Measurements from ENCODE around the gene MCM8. TPM values are rescaled to one million over a fixed set of nuclear protein-coding genes. Genes with fewer than 3 reads are reported as not detected.

The MCM8 gene
- total RNA-seq, 3 donors from 2014 or later, result 5.9 to 9.7 (median 6.7) TPM

DNA sequence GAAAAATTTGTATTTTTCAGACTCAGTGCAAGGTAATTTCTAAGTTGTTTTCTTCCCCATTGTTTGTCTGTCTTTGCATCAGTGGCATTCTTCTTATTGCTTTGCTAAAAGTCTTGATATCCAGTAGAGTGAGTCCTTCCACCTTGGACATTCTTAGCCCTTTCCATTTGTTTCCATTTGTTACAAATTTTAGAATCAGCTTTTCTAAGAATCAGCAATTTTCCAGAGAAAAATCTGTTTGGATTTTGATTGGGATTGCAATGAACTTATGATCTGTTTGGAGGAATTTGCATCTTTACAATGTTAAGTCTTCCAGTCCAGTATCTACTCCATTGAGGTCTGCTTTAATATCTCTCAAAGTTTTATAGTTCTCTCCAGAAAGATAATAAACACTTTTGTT, 67.0 kb downstream of the MCM8 start:
- H3K4me1 ChIP-seq, result no peaks in the 10 kb centered on the region
- intact Hi-C loops (cut with DNase I; ENCODE audit: low total_unique reads), result no loop called here
- H3K27ac ChIP-seq, result no peak overlapping the region
- no peaks in the 10 kb centered on the region for H3K9me3 ChIP-seq
- H3K36me3 ChIP-seq, result peaks cover 5% of the 10 kb centered on the region
- H3K4me3 ChIP-seq, result no peak overlapping the region
- no peaks in the 10 kb centered on the region for H3K27me3 ChIP-seq
- no peak for TF ChIP-seq POLR2AphosphoS5 (IDR thresholded peaks at IDR 0.05)
- TF ChIP-seq, protein P1, sequence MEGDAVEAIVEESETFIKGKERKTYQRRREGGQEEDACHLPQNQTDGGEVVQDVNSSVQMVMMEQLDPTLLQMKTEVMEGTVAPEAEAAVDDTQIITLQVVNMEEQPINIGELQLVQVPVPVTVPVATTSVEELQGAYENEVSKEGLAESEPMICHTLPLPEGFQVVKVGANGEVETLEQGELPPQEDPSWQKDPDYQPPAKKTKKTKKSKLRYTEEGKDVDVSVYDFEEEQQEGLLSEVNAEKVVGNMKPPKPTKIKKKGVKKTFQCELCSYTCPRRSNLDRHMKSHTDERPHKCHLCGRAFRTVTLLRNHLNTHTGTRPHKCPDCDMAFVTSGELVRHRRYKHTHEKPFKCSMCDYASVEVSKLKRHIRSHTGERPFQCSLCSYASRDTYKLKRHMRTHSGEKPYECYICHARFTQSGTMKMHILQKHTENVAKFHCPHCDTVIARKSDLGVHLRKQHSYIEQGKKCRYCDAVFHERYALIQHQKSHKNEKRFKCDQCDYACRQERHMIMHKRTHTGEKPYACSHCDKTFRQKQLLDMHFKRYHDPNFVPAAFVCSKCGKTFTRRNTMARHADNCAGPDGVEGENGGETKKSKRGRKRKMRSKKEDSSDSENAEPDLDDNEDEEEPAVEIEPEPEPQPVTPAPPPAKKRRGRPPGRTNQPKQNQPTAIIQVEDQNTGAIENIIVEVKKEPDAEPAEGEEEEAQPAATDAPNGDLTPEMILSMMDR (IDR thresholded peaks at IDR 0.05), result no peak
- TF ChIP-seq POLR2A (IDR thresholded peaks at IDR 0.05), result no peak
- no peak for DNase-seq (ENCODE audit: low spot score in 2 of 2)

DNA sequence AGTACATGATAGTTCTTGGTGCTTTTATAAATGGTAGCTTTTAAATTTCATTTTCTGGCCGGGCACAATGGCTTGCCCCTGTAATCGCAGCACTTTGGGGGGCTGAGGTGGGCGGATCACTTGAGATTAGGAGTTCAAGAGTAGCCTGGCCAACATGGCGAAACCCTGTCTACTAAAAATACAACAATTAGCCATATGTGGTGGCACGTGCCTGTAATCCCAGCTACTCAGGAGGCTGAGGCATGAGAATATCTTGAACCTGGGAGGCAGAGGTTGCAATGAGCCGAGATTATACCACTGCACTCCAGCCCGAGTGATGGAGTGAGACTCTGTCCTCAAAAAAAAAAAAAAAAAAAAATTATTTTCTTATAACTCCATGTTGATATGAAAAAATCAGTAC, 67.4 kb downstream of the MCM8 start:
- no peak for TF ChIP-seq POLR2A (IDR thresholded peaks at IDR 0.05)
- TF ChIP-seq, protein P1 (IDR thresholded peaks at IDR 0.05), result no peak
- no peak for TF ChIP-seq POLR2AphosphoS5 (IDR thresholded peaks at IDR 0.05)
- no peaks in the 10 kb centered on the region for H3K9me3 ChIP-seq
- intact Hi-C loops (cut with DNase I; ENCODE audit: low total_unique reads), result no loop called here
- peaks cover 5% of the 10 kb centered on the region for H3K36me3 ChIP-seq
- no peaks in the 10 kb centered on the region for H3K27me3 ChIP-seq
- no peak overlapping the region for H3K4me3 ChIP-seq
- no peaks in the 10 kb centered on the region for H3K4me1 ChIP-seq
- no peak for DNase-seq (ENCODE audit: low spot score in 2 of 2)
- no peak overlapping the region for H3K27ac ChIP-seq

DNA sequence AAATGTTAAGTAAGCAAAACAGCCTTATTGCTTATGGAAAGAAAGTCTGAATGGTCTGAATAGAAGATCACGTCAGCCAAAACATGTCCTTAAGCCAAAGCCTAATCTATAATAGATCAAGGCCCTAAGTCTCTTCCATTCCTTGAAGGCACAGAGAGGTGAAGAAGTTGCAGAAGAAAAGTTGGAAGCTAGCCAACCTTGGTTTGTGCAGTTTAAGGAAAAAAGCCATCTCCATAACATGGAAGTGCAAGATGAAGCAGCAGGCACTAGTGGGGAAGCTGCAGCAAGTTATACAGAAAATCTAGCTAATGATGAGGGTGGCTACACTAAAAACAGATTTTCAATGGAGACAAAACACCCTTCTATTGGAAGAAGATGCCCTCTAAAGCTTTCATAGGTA, 74.3 kb downstream of the MCM8 start:
- no peaks in the 10 kb centered on the region for H3K27me3 ChIP-seq
- DNase-seq (ENCODE audit: low spot score in 2 of 2), result no peak
- intact Hi-C loops (cut with DNase I; ENCODE audit: low total_unique reads), result no loop called here
- H3K27ac ChIP-seq, result no peak overlapping the region
- no peak overlapping the region for H3K4me3 ChIP-seq
- H3K9me3 ChIP-seq, result peaks cover 0 to 7% of the 10 kb centered on the region in 2 donors
- TF ChIP-seq, protein P1 (IDR thresholded peaks at IDR 0.05), result no peak
- TF ChIP-seq POLR2A (IDR thresholded peaks at IDR 0.05) (no peak), POLR2AphosphoS5 (IDR thresholded peaks at IDR 0.05) (no peak)
- no peaks in the 10 kb centered on the region for H3K36me3 ChIP-seq
- no peaks in the 10 kb centered on the region for H3K4me1 ChIP-seq

DNA sequence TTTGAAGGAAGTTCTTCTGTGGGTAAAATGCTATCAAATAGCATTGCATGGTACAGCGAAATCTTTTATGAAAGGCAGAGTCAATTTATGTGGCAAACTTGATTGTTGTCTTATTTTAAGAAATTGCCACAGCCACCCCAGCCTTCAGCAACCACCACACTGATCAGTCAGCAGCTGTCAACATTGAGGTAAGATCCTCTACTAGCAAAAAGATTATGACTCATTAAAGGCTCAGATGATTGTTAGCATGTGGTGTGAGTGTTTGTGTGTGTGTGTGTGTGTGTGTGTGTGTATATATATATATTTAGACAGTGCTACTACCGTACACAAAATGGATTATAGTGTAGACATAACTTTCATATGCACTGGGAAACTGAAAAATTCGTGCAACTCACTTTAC, 75.6 kb downstream of the MCM8 start:
- no peaks in the 10 kb centered on the region for H3K36me3 ChIP-seq
- intact Hi-C loops (cut with DNase I; ENCODE audit: low total_unique reads), result no loop called here
- H3K4me3 ChIP-seq, result no peak overlapping the region
- DNase-seq (ENCODE audit: low spot score in 2 of 2), result no peak
- no peaks in the 10 kb centered on the region for H3K27me3 ChIP-seq
- H3K27ac ChIP-seq, result no peak overlapping the region
- H3K9me3 ChIP-seq, result peaks cover 0 to 7% of the 10 kb centered on the region in 2 donors
- TF ChIP-seq POLR2AphosphoS5 (IDR thresholded peaks at IDR 0.05) (no peak), POLR2A (IDR thresholded peaks at IDR 0.05) (no peak)
- TF ChIP-seq, protein P1 (IDR thresholded peaks at IDR 0.05), result no peak
- no peaks in the 10 kb centered on the region for H3K4me1 ChIP-seq

DNA sequence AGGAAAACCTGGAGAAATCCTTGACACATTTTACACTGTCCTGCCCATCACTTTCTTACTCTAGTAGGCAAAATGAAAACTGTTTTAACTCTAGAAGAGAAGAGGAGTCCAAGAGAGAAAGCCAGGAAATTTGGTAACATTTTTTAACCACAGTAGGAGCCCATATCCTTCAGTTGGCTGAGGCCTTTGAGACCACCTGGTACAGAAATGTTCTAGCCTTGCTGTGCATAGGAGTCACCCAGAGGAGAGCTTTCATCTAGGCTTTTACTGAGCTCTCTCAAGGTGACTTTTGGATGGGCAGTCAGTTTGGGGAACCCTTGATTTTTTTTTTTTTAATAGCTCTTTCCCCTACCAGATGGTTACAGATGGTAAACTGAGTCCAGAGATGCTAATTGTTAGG, 78.4 kb downstream of the MCM8 start:
- intact Hi-C loops (cut with DNase I; ENCODE audit: low total_unique reads), result no loop called here
- peaks cover 0 to 7% of the 10 kb centered on the region in 2 donors for H3K9me3 ChIP-seq
- no peak overlapping the region for H3K4me3 ChIP-seq
- no peak overlapping the region for H3K27ac ChIP-seq
- no peaks in the 10 kb centered on the region for H3K4me1 ChIP-seq
- H3K36me3 ChIP-seq, result no peaks in the 10 kb centered on the region
- DNase-seq (ENCODE audit: low spot score in 2 of 2), result no peak
- TF ChIP-seq POLR2AphosphoS5 (IDR thresholded peaks at IDR 0.05), result no peak
- no peaks in the 10 kb centered on the region for H3K27me3 ChIP-seq

DNA sequence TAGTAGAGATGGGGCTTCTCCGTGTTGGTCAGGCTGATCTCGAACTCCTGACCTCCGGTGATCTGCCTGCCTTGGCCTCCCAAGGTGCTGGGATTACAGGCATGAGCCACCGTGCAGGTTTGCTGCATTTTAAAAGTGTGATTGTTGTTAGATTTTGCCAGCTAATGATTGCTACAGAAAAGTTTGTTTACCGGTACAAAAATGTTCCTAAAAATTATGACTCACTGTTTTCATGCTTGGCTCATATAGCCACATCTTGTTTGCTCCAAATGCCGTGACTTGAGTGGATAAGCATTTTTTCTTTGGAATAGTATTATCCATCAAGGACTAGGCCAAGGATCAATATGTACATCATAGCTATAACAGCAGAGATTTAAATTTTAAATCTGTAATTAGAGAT, 79.1 kb downstream of the MCM8 start:
- Histone ChIP-seq H3K4me3 (no peak overlapping the region), H3K4me1 (no peaks in the 10 kb centered on the region), H3K9me3 (peaks cover 0 to 7% of the 10 kb centered on the region in 2 donors), H3K27ac (no peak overlapping the region), H3K36me3 (no peaks in the 10 kb centered on the region), H3K27me3 (no peaks in the 10 kb centered on the region)
- no peak for DNase-seq (ENCODE audit: low spot score in 2 of 2)
- intact Hi-C loops (cut with DNase I; ENCODE audit: low total_unique reads), result no loop called here
- TF ChIP-seq POLR2A (IDR thresholded peaks at IDR 0.05), result no peak
- TF ChIP-seq, protein P1 (IDR thresholded peaks at IDR 0.05), result no peak
- no peak for TF ChIP-seq POLR2AphosphoS5 (IDR thresholded peaks at IDR 0.05)

Data from breast epithelium (tissue), 4 donors.